Adrenal gland (tissue), 5 donors: ENCODE measurements around the gene FCMR.

Experiments
- POLR2A ChIP-seq, 2 donors: fragments of 450-650 bp; IDR thresholded peaks; one replicate each; pipeline ENCODE4 v1.6.1; 2017; ENCODE audit warnings: antibody characterized with exemption in 2 of 2, mild to moderate bottlenecking in 2 of 2, moderate library complexity in 1 of 2
- TF ChIP-seq, protein P1 (sequence below), 6 experiments: fragments of 450-650 bp in 4 of 6; fragments of 200-600 bp in 2 of 6; sonication (generic) in 1 of 6; IDR thresholded peaks; 1 replicate in 5 of 6; 2 replicates in 1 of 6; pipeline versions ENCODE4 v1.5.1 to v1.8.0; 2016 to 2021; ENCODE audit warnings: antibody characterized with exemption in 6 of 6, mild to moderate bottlenecking in 2 of 6, moderate library complexity in 1 of 6
- donor health status: DM: no; HTN: no; CAD: no.

DNA sequence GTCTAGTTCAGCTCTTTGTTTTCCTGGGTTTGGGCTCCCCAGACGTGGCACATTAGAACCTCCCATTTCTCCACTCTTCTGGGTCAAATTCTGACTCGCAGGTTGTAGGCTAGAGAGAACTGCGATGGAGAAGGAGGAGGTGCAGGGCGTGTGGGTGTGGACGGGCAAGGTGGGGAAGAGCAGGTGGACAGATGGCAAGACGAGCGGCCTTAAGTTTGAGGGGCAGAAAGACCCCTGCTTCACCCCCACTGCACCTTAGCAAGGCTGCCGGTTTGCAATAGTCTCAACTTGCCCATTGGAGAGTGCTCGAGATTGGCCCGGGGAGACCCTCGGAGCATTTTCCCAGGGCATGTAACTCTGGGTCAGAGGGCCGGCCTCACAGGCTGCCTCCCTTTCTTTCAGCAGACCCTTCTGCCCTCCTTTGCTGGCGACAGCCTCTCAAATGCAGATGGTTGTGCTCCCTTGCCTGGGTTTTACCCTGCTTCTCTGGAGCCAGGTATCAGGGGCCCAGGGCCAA lies 22.8 kb downstream of the FCMR start:
- TF ChIP-seq, protein P1, sequence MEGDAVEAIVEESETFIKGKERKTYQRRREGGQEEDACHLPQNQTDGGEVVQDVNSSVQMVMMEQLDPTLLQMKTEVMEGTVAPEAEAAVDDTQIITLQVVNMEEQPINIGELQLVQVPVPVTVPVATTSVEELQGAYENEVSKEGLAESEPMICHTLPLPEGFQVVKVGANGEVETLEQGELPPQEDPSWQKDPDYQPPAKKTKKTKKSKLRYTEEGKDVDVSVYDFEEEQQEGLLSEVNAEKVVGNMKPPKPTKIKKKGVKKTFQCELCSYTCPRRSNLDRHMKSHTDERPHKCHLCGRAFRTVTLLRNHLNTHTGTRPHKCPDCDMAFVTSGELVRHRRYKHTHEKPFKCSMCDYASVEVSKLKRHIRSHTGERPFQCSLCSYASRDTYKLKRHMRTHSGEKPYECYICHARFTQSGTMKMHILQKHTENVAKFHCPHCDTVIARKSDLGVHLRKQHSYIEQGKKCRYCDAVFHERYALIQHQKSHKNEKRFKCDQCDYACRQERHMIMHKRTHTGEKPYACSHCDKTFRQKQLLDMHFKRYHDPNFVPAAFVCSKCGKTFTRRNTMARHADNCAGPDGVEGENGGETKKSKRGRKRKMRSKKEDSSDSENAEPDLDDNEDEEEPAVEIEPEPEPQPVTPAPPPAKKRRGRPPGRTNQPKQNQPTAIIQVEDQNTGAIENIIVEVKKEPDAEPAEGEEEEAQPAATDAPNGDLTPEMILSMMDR (IDR thresholded peaks at IDR 0.05): no peak
- no peak for TF ChIP-seq POLR2A (IDR thresholded peaks at IDR 0.05)
